ENCODE measurements around the gene ACAP3.

- TF ChIP-seq CTCF (IDR thresholded peaks at IDR 0.05; ENCODE audit: extremely low read depth in 1 of 2, insufficient read depth in 1 of 2, low read depth in 1 of 2, low read length in 2 of 2), result no peak
- TF ChIP-seq POLR2AphosphoS5 (IDR thresholded peaks at IDR 0.05; ENCODE audit: insufficient read depth, low read depth, low read length), result no peak
These were observed 32.5 kb upstream of the ACAP3 start for GRCh38 chr1:1340185-1340584.

Data from endothelial cell of umbilical vein (primary cell).